GM19467 (cell line): Measurements from ENCODE around the gene DOCK1.

ENCODE experiments used
- ATAC-seq: cut with Tn5 transposase; IDR thresholded peaks from one replicate; pipeline ENCODE4 v1.9.1; 2021; ENCODE audit warnings: mild to moderate bottlenecking, moderate library complexity; ENCODE audit not compliant: unreplicated experiment

Gene DOCK1

GRCh38 chr10:127028556-127028955 lies 123.3 kb downstream of the DOCK1 start:
- no peak for ATAC-seq

- ATAC-seq, result no peak
Observed at GRCh38 chr10:127029061-127029460, 123.8 kb downstream of the DOCK1 start.

- ATAC-seq, result no peak
Observed at GRCh38 chr10:127033216-127034033, 128.2 kb downstream of the DOCK1 start.

- no peak for ATAC-seq
Observed at GRCh38 chr10:127034034-127034633, 128.9 kb downstream of the DOCK1 start.

GRCh38 chr10:127034790-127035189 lies 129.6 kb downstream of the DOCK1 start:
- no peak for ATAC-seq

GRCh38 chr10:127035827-127036226 lies 130.6 kb downstream of the DOCK1 start:
- ATAC-seq, result no peak

GRCh38 chr10:127036987-127037386 lies 131.8 kb downstream of the DOCK1 start:
- ATAC-seq, result no peak

GRCh38 chr10:127039435-127039834 lies 134.2 kb downstream of the DOCK1 start:
- no peak for ATAC-seq

- no peak for ATAC-seq
Observed at GRCh38 chr10:127040756-127041155, 135.5 kb downstream of the DOCK1 start.

- no peak for ATAC-seq
Observed at GRCh38 chr10:127041552-127041951, 136.3 kb downstream of the DOCK1 start.

- no peak for ATAC-seq
Observed at GRCh38 chr10:127043301-127043700, 138.1 kb downstream of the DOCK1 start.

- no peak for ATAC-seq
Observed at GRCh38 chr10:127044186-127044585, 139.0 kb downstream of the DOCK1 start.

GRCh38 chr10:127046975-127047877 lies 142.0 kb downstream of the DOCK1 start:
- ATAC-seq, result no peak

- ATAC-seq, result no peak
Observed at GRCh38 chr10:127047878-127048238, 142.6 kb downstream of the DOCK1 start.

GRCh38 chr10:127048630-127049029 lies 143.4 kb downstream of the DOCK1 start:
- ATAC-seq, result no peak

GRCh38 chr10:127052001-127052400 lies 146.8 kb downstream of the DOCK1 start:
- no peak for ATAC-seq

- ATAC-seq, result no peak
Observed at GRCh38 chr10:127055263-127055662, 150.0 kb downstream of the DOCK1 start.

- ATAC-seq, result no peak
Observed at GRCh38 chr10:127059314-127059713, 154.1 kb downstream of the DOCK1 start.

- no peak for ATAC-seq
Observed at GRCh38 chr10:127063762-127064161, 158.5 kb downstream of the DOCK1 start.

- no peak for ATAC-seq
Observed at GRCh38 chr10:127064474-127064873, 159.2 kb downstream of the DOCK1 start.

GRCh38 chr10:127067542-127068194 lies 162.4 kb downstream of the DOCK1 start:
- ATAC-seq, result no peak
